RWPE1 (cell line): ENCODE results near the gene VRK1.

Source experiments
- CTCF ChIA-PET: fragments of 350-600 bp; sonication (Branson Sonifier 250); formaldehyde crosslinking; extraction: SDS; loops from one replicate; lab custom pipeline; 2021; lab: Yijun Ruan, JAX
- POLR2A ChIA-PET: fragments of 400-600 bp; formaldehyde crosslinking; extraction: SDS; loops from one replicate; lab custom pipeline; 2020; ENCODE audit warnings: antibody characterized with exemption; ENCODE audit not compliant: low non-redundant PET; lab: Yijun Ruan, JAX
- DNase-seq: peaks from one replicate; pipeline ENCODE4 v3.0.0; 2012; ENCODE audit warnings: low spot score
- H3K27ac ChIP-seq: fragments of 450-650 bp; 2 replicates; pipeline ENCODE4 v1.5.1; 2017
- CTCF ChIP-seq: fragments of 450-650 bp; conservative IDR thresholded peaks from 2 replicates; pipeline ENCODE4 v1.5.1; 2017; ENCODE audit warnings: low read depth, mild to moderate bottlenecking

The VRK1 gene

GRCh38 chr14:96909841-96910364, 112.7 kb downstream of the VRK1 start:
- ChIA-PET CTCF (no interaction called here), POLR2A (no interaction called here)
- no peak for DNase-seq

DNA sequence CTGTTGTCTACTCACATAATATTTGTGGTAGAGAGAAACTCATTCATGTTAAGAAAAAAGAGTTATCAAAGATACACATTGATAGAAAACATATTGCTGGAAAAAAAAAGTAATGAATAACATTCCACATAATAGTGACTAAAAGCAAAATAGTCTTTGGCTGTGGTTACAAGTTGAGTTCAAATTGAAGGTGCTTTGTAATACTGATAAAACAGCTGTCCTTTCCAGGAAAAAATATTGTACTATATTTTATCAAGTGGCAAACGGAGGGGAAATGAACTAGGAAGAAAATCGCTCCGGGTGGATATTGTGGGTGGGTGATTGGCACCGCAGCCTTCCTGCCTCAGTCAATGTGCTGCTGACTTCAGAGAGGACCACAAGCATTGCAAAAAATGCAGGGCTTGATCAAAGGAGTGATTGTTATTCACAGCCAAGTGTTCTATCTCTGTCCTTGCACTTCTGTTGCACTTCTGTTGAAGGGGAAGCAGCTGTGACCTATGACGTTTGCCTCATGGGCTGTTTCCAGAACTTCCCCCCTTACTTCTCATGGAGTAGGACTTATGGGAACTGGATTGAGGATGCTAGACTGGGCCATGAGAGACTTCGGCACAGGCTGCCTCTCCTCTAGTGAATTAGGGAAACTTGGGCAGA, 114.4 kb downstream of the VRK1 start:
- no peak overlapping the region for H3K27ac ChIP-seq
- no peak for DNase-seq
- POLR2A ChIA-PET = no interaction called here
- CTCF ChIA-PET = no interaction called here
- TF ChIP-seq CTCF = no peak

More at GRCh38 chr14:96909841-96910364, 112.7 kb downstream of the VRK1 start:
- no peak for TF ChIP-seq CTCF
- H3K27ac ChIP-seq = no peak overlapping the region

- no peak for TF ChIP-seq CTCF
- no peak for DNase-seq
- no peak overlapping the region for H3K27ac ChIP-seq
- ChIA-PET POLR2A (no interaction called here), CTCF (no interaction called here)
Observed at GRCh38 chr14:96914571-96915128, 117.5 kb downstream of the VRK1 start.

- no peak overlapping the region for H3K27ac ChIP-seq
- TF ChIP-seq CTCF = no peak
- ChIA-PET CTCF (no interaction called here), POLR2A (no interaction called here)
- no peak for DNase-seq
Observed at GRCh38 chr14:96915478-96915877, 118.3 kb downstream of the VRK1 start.

DNA sequence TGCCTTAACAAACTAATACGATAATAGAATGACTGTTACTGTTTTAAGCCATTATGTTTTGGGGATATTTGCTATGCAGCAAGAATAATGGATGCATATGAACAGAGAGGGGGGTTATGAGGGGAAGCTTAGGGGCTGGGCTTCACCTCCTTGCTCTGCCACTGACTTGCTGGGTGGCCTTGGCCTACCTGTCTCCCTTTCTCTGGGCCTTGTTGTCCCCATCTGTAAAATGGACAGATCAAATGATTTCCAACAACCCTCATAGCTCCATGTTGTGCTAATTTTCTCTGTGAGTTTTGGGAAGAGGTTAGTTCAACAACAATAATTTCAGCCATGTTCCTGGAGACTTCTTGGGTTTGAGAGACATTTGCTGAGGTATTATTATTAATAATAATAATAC, 119.6 kb downstream of the VRK1 start:
- TF ChIP-seq CTCF = no peak
- CTCF ChIA-PET = no interaction called here
- no peak overlapping the region for H3K27ac ChIP-seq

GRCh38 chr14:96917442-96917963, 120.3 kb downstream of the VRK1 start:
- no peak overlapping the region for H3K27ac ChIP-seq
- DNase-seq = no peak
- no peak for TF ChIP-seq CTCF
- POLR2A ChIA-PET = no interaction called here
- CTCF ChIA-PET = interaction anchor here (0.6 kb wide), 2 partner anchors 107 to 238 kb away, joined by 3 to 4 read pairs; no protein-coding TSS in a partner anchor

More for the DNA sequence above, 119.6 kb downstream of the VRK1 start:
- POLR2A ChIA-PET = no interaction called here
- no peak for DNase-seq
